Sigmoid colon (tissue), 7 donors: ENCODE results near the gene BARX2. TPM values are rescaled to one million over a fixed set of nuclear protein-coding genes. Genes with fewer than 3 reads are reported as not detected.

Experiments
- DNase-seq: peaks from one replicate; pipeline ENCODE4 v3.0.0-alpha.2; 2019
- H3K27ac ChIP-seq, 4 donors: fragments of 200-600 bp; sonication (generic); one replicate each; pipeline ENCODE4 v1.5.1; 2016 to 2019; ENCODE audit warnings: mild to moderate bottlenecking in 1 of 4
- H3K27me3 ChIP-seq, 3 donors: fragments of 200-600 bp; sonication (generic); one replicate each; pipeline ENCODE4 v1.5.1; 2019; ENCODE audit warnings: mild to moderate bottlenecking in 1 of 3
- H3K36me3 ChIP-seq, 4 donors: fragments of 200-600 bp; sonication (generic); one replicate each; pipeline ENCODE4 v1.5.1; 2016 to 2019
- H3K4me1 ChIP-seq, 4 donors: fragments of 200-600 bp; sonication (generic); one replicate each; pipeline ENCODE4 v1.5.1; 2017 to 2019
- H3K4me3 ChIP-seq, 4 donors: fragments of 200-600 bp; sonication (generic); one replicate each; pipeline ENCODE4 v1.5.1; 2017 to 2019; ENCODE audit warnings: mild to moderate bottlenecking in 2 of 4, moderate library complexity in 1 of 4
- H3K9me3 ChIP-seq, 4 donors: fragments of 200-600 bp in 3 of 4; sonication (generic) in 3 of 4; one replicate each; pipeline versions ENCODE4 v1.5.1 to v1.6.1; 2013 to 2019
- EP300 ChIP-seq, 4 donors: sonication (generic); formaldehyde crosslinking; IDR thresholded peaks; one replicate each; pipeline ENCODE4 v1.6.1; 2017; ENCODE audit warnings: antibody characterized with exemption in 4 of 4
- POLR2A ChIP-seq, 2 donors: fragments of 450-650 bp; IDR thresholded peaks; one replicate each; pipeline ENCODE4 v1.6.1; 2016; ENCODE audit warnings: antibody characterized with exemption in 2 of 2, mild to moderate bottlenecking in 2 of 2, moderate library complexity in 2 of 2
- POLR2AphosphoS5 ChIP-seq, 4 donors: sonication (generic); formaldehyde crosslinking; IDR thresholded peaks; one replicate each; pipeline ENCODE4 v1.6.1; 2017; ENCODE audit warnings: antibody characterized with exemption in 4 of 4
- WGBS, 2 donors: extraction: QIAGEN DNeasy Blood & Tissue Kit; methylation state at CpG; one replicate each; pipeline ENCODE4 v1.1.7; 2013; 5-methylcytosine and 5-hydroxymethylcytosine counted together
- intact Hi-C: fragments of 100-400 bp; cut with DNase I; formaldehyde crosslinking; loops from one replicate; pipeline ENCODE4 v1.15.1; 2023
- polyA plus RNA-seq, 3 donors: library from polyadenylated mRNA; stranded (reverse); fragments of 200-250 nt; gene quantifications; one replicate each; pipeline ENCODE4 v1.2.3, GENCODE V29; 2013
- total RNA-seq, 4 donors: library from RNA; depleted of rRNA; stranded (reverse); fragments of >200 nt; gene quantifications; one replicate each; pipeline ENCODE4 v1.1.0, GENCODE V29; 2016
- TF ChIP-seq, protein P1 (sequence below), 4 experiments: fragments of 450-650 bp in 3 of 4; fragments of 200-600 bp in 1 of 4; IDR thresholded peaks; one replicate each; pipeline ENCODE4 v1.5.1; 2016 to 2019; ENCODE audit warnings: antibody characterized with exemption in 4 of 4, mild to moderate bottlenecking in 3 of 4, moderate library complexity in 2 of 4
- donor health status: healthy with polysubstance abuse.
- donor health status: Bipolar disorder and iron deficiency.
- donor health status: healthy.

Gene BARX2
- total and polyA plus RNA-seq, 7 donors = 10.0 to 19.7 (median 12.0) TPM; not detected in 4

DNA sequence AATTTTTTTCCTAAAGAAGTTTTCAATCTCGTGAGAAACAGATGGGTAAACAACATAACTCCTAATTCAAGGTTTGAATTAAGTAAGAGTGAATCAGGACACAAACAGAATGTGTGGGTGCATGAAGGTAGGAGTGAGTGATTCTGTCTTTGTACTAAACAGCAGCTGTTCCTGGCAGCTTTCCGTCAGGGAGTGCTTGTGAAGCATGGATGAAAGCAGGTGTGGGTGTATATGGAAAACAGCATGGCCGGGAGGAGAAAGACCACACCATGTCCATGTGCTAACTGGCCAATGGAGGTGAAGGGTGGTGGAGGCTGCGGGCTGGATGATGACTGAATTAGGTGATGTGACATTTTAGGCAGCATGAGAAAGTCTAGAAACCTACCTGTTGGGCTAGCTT is 49.6 kb downstream of the BARX2 start:
- intact Hi-C loops = no loop called here
- WGBS, 2 donors = 83 to 85% methylated on average over 4 of the region's 4 CpGs
- no peak for DNase-seq
- Histone ChIP-seq H3K4me3 (no peak overlapping the region), H3K27me3 (no peaks in the 10 kb centered on the region), H3K36me3 (no peaks in the 10 kb centered on the region), H3K4me1 (no peaks in the 10 kb centered on the region), H3K9me3 (no peaks in the 10 kb centered on the region), H3K27ac (no peak overlapping the region)
- TF ChIP-seq, protein P1, sequence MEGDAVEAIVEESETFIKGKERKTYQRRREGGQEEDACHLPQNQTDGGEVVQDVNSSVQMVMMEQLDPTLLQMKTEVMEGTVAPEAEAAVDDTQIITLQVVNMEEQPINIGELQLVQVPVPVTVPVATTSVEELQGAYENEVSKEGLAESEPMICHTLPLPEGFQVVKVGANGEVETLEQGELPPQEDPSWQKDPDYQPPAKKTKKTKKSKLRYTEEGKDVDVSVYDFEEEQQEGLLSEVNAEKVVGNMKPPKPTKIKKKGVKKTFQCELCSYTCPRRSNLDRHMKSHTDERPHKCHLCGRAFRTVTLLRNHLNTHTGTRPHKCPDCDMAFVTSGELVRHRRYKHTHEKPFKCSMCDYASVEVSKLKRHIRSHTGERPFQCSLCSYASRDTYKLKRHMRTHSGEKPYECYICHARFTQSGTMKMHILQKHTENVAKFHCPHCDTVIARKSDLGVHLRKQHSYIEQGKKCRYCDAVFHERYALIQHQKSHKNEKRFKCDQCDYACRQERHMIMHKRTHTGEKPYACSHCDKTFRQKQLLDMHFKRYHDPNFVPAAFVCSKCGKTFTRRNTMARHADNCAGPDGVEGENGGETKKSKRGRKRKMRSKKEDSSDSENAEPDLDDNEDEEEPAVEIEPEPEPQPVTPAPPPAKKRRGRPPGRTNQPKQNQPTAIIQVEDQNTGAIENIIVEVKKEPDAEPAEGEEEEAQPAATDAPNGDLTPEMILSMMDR (IDR thresholded peaks at IDR 0.05) = no peak
- TF ChIP-seq POLR2A (IDR thresholded peaks at IDR 0.05) (no peak), POLR2AphosphoS5 (IDR thresholded peaks at IDR 0.05) (no peak), EP300 (IDR thresholded peaks at IDR 0.05) (no peak)

DNA sequence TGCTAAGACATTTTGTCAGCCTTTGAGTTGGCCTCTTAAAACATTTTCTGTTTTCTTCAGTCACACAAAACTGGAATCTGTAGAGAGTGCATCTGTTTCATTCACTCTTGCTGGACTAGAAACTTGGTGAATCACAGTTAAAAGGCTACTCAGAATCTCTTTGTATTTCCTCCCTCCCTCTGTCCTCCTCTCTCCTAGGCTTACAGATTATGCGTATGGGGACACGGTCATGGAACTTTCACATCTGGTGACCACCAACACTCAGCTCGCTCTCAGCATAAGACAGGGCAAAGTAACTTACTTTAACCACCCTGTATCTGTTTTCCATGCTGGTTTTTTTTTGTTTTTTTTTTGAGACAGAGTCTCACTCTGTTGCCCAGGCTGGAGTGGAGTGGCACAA is 50.4 kb downstream of the BARX2 start:
- Histone ChIP-seq H3K4me1 (no peaks in the 10 kb centered on the region), H3K4me3 (no peak overlapping the region), H3K9me3 (peaks cover 0 to 4% (median 2%) of the 10 kb centered on the region in 4 donors), H3K27ac (no peak overlapping the region), H3K36me3 (no peaks in the 10 kb centered on the region), H3K27me3 (no peaks in the 10 kb centered on the region)
- 94 to 95% methylated on average over 3 of the region's 3 CpGs for WGBS, 2 donors
- TF ChIP-seq, protein P1 (IDR thresholded peaks at IDR 0.05) = no peak
- TF ChIP-seq POLR2A (IDR thresholded peaks at IDR 0.05) (no peak), EP300 (IDR thresholded peaks at IDR 0.05) (no peak), POLR2AphosphoS5 (IDR thresholded peaks at IDR 0.05) (no peak)
- DNase-seq = no peak
- intact Hi-C loops = no loop called here

DNA sequence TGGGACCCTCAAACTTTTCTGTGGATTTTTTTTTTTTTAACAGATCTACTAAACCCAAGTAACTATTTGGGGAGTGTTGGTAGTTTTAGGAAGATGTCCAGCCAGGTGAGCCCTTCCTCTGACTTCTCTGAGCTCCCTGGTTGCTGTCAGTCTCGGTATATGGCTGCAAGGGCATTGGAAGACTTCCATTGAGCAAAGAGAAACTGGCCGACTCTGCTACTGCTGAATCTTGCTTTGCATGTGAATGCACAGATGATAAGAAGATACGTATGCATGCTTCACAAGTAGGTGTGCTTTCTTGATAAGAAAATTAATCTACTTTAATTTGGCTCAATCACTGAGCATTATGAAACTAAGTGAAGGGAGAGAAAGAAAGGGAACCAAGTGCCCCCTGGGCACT is 51.1 kb downstream of the BARX2 start:
- intact Hi-C loops = no loop called here
- WGBS, 2 donors = 46 to 79% methylated on average over 3 of the region's 3 CpGs
- no peak overlapping the region for H3K27ac ChIP-seq

DNA sequence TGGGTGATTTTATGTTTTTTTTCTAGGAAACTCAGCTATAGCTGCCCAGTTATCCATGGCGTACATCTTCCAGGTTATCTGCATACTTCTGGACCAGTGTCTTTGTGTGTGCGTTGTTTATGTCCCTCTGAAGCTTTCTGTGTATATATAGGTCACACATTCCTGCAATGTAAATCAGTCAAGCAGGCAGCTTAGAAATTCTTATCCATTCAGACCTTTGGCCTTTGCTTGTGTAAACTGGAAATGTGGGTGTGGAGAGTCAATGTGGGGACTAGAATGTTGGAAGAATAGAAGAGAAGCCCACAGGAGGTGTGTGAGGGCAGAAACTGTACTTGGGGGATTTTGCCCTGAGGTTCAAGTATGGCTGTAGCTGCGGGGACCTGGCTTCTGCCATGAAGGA is 51.7 kb downstream of the BARX2 start:
- no peaks in the 10 kb centered on the region for H3K4me1 ChIP-seq
- H3K4me3 ChIP-seq = no peak overlapping the region
- DNase-seq = no peak
- 8 to 65% methylated on average over 3 of the region's 3 CpGs for WGBS, 2 donors
- H3K27ac ChIP-seq = no peak overlapping the region
- no peaks in the 10 kb centered on the region for H3K27me3 ChIP-seq
- intact Hi-C loops = no loop called here
- H3K9me3 ChIP-seq = peaks cover 0 to 10% (median 2%) of the 10 kb centered on the region in 4 donors
- H3K36me3 ChIP-seq = no peaks in the 10 kb centered on the region
- TF ChIP-seq POLR2A (IDR thresholded peaks at IDR 0.05) = no peak

More for the DNA sequence above, 51.1 kb downstream of the BARX2 start:
- no peak for TF ChIP-seq POLR2AphosphoS5 (IDR thresholded peaks at IDR 0.05)
- TF ChIP-seq POLR2A (IDR thresholded peaks at IDR 0.05) = no peak
- TF ChIP-seq, protein P1 (IDR thresholded peaks at IDR 0.05) = no peak
- no peaks in the 10 kb centered on the region for H3K27me3 ChIP-seq
- no peaks in the 10 kb centered on the region for H3K4me1 ChIP-seq
- no peak for DNase-seq
- H3K9me3 ChIP-seq = peaks cover 0 to 10% (median 2%) of the 10 kb centered on the region in 4 donors
- H3K4me3 ChIP-seq = no peak overlapping the region
- H3K36me3 ChIP-seq = no peaks in the 10 kb centered on the region

DNA sequence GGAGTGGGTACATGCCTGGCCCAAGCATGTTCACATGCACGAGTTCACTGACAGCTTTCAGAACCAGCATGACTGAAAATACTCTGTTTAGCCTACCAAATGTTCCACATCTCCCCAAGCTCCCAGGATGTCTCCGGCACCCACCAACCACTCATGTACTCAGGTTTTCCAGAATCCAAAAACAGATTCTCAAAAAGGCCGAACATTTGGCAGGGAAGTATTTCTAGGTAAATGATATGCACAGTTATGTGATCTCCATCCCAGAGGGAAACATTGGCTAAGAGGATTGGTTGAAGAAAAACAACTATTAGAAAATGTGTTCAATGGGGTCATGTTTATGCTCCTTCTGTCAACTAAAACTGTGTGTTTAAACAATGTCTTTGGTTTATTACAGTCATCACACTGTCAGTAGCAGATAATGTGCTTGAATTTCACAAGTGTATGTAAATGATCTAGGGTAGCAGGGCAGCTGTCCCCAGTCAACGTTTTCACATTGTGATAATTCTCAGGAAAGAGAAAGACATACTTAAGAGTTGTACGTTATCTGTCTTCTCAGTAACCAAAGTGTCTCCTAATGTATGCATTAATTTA is 52.3 kb downstream of the BARX2 start:
- Histone ChIP-seq H3K27me3 (no peaks in the 10 kb centered on the region), H3K4me1 (no peaks in the 10 kb centered on the region), H3K27ac (no peak overlapping the region), H3K36me3 (no peaks in the 10 kb centered on the region), H3K4me3 (no peak overlapping the region), H3K9me3 (peaks cover 0 to 10% (median 2%) of the 10 kb centered on the region in 4 donors)
- 16 to 43% methylated on average over 5 of the region's 5 CpGs for WGBS, 2 donors
- DNase-seq = no peak
- intact Hi-C loops = no loop called here
- TF ChIP-seq, protein P1 (IDR thresholded peaks at IDR 0.05) = no peak
- no peak for TF ChIP-seq EP300 (IDR thresholded peaks at IDR 0.05)
- no peak for TF ChIP-seq POLR2AphosphoS5 (IDR thresholded peaks at IDR 0.05)
- TF ChIP-seq POLR2A (IDR thresholded peaks at IDR 0.05) = no peak
